NAMALWA (cell line): ENCODE data around the gene ACOT4.
"Not testable (repeated sequence)": the region's sequence is repeated elsewhere in the genome, so short reads cannot be mapped to it uniquely, and the experiment has no call there.

ENCODE experiments used
- DNase-seq: peaks from one replicate; pipeline ENCODE4 v3.0.0-alpha.2; 2015; ENCODE audit warnings: low spot score

Gene ACOT4

DNA sequence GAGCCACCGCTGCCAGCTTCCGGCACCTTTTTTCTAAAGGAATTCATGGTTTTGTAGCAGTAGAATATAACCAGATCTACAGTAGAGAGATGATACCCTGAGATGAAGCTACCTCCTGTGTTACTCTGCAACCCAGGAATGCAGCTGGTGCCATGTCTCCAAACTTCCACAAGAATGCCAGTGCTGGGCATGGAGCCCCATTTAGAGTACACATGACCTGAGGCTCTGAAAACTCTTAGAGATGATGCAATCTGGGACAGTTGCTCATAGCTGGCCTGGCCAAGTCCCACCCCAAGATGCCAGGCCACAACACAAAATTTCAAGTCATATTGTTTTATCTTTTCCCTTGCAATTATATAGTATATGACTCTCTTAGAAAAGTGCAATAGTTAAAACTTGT is 14.5 kb upstream of the ACOT4 start:
- DNase-seq, result not testable (repeated sequence)

DNA sequence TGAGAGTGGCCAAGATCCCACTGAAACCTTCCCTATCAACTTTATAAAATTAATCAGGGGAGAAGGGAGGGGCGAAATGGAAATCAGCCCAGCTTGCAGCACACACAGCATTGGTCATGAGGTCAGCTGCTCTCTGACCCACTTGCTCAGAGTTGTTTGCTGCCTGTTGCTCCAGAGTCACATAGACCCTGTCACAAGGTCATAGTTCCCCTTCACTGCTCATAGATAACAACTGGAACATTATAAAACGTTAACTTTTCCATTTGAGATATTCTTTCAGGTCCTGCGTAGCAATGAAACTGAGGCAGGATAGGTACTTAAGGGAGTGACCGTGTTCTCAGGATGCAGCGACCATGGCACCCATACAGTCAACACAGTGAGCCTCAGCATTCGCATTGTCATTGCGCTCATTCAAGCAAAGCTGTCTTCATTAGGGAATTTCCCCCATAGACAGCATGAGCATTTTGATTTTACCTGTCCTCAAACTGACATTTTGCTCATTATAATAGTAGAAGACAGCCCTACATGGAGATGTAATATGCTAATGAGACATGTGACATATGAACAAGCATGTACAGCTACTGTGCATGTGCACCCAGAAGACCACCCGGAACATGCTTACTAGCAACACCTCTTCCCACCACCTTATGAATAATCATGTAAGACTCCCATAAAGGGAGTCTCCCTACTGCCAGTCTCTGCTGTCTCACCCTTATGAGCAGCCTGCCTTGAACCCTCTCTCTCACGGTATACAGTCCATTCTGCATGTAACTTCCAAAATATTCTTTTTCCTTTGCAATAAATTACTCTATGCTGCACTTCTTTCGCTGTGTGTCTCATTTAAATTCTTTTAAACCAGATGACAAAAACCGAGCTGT is 9.3 kb upstream of the ACOT4 start:
- DNase-seq, result not testable (repeated sequence)

DNA sequence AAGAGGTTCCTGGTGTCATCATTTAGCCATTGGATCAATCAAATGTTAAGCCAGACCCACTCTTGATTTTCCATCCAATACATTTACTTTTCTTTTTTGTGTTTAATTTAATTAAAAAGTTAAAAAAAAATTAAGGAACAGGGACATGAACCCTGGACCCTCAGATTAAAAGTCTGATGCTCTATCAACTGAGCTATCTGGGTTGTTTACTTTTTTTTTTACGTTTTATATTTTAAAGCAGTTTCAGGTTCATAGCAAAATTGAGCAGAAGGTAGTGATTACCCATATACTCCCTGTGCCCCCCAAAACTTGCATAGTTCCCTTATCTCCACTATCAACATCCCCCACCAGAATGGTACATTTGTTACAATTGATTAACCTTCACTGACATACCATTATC is 3.0 kb upstream of the ACOT4 start:
- no peak for DNase-seq

DNA sequence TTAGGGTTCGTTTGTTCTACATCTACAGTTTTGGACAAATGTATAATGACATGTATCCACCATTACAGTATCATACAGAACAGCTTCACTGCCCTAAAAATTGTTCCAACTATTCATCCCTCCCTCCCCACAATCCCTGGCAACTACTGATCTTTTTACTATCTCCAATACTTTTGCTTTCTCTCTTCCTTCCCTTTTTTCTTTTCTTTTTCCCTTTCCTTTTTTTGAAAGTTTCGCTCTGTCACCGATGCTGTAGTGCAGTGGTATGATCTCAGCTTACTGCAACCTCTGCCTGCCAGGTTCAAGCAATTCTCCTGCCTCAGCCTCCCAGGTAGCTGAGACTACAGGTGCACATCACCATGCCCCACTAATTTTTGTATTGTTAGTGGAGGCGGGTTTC is 2.6 kb upstream of the ACOT4 start:
- DNase-seq, result no peak

DNA sequence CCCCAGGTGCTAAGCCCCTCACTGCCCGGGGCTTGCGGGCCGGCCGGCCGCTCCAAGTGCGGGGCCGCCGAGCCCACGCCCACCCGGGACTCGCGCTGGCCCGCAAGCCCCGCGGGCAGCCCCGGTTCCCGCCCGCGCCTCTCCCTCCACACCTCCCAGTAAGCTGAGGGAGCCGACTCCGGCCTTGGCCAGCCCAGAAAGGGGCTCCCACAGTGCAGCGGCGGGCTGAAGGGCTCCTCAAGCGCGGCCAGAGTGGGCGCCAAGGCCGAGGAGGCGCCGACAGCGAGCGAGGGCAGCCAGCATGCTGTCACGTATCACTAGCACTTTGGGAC is 1.0 kb upstream of the ACOT4 start:
- not testable (repeated sequence) for DNase-seq

DNA sequence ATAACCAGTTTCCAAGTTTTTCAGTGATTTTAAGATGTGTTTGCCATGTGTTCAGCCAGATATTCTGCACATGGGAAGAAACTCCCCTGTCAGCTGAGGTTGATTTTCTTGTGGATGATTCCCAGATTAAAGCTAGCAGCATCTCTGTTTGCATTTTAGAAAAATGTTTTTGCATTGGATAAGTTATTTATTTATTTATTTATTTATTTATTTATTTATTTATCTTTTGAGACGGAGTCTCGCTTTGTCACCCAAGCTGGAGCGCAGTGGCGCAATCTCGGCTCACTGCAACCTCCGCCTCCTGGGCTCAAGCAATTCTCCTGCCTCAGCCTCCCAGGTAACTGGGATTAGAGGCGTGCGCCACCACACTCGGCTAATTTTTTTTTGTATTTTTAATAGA is 2.8 kb downstream of the ACOT4 start:
- no peak for DNase-seq

DNA sequence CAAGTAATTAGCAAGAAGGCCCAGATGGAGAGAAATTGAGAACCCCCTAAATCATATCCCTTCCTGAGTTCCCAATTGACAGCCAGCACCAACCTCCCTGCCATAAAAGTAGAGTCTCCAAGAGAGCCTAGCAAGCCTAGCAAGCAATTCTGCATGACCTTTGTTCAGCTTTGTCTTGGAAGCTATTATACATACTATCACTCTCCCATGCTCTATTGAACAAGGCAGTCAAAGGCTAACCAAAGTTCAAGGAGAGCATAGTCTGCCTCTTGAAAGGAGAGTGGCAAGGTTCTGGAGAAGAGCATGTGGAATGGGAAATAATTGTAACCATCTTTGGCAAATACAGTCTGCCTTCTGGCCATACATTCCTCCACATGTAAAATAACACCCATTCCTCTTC is 7.8 kb downstream of the ACOT4 start:
- DNase-seq, result no peak

DNA sequence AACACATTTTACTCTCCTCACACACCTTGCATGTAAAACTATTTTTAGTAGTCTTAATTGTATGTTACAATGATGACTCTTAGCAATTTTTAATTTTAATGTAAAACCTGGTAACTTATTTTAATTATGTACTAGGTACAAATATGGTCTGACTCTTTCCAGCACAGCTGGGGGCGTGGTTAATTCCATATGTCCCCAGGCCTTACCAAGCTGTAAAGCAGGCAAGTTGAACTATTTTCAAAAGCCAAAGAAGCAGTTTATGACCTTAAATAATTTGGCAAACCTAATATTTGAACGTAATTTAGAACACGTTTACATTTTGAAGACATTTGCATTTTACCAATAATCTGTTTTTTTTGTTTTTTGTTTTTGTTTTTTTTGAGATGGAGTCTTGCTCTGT is 11.3 kb downstream of the ACOT4 start:
- DNase-seq, result no peak

DNA sequence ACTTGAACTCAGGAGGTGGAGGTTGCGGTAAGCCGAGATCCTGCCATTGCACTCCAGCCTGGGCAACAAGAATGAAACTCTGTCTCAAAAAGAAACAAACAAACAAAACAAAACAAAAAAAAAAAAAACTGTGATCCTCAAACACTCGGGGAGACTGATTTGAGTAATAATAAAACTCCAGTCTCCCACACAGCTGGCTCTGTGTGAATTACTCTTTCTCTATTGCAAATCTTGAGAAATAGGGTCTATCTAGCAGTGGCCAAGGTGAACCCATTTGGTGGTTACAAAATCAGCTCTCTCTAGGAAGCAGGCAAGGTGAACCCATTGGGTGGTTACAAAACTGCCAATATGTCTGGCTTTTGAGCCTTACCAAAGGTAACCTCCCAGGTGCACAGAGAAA is 14.6 kb downstream of the ACOT4 start:
- DNase-seq, result no peak

DNA sequence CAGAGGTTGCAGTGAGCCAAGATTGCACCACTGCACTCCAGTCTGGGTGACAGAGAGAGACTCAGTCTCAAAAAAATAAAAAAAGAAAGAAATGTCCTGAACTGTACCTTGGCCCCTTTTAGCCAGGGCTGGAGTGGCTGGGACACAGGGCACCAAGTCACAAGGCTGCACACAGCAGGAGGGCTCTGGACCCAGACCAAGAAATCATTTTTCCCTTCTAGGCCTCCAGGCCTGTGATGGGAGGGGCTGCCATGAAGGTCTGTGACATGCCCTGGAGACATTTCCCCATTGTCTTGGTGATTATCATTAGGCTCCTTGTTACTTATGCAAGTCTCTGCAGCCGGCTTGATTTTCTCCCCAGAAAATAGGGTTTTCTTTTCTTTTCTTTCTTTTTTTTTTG is 15.6 kb downstream of the ACOT4 start:
- DNase-seq, result no peak

DNA sequence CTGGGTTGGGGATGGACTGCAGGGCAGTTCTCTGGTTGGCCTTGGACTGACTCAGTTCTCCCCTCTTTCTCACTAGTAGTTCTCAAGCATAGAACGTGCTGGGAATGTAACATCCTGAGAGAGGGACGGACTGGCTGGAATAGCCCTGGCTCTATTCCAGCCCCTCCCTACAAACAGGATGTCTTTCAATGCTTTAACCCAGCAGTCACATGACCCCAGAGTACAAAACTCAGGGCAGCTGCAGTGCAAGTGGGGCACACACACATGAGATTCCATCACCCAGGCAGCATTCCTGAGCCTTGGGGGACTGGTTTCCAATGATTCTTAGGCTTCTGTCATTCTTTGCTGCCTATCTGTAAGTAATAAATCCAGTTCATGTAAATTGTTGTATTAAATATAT is 19.0 kb downstream of the ACOT4 start:
- no peak for DNase-seq

DNA sequence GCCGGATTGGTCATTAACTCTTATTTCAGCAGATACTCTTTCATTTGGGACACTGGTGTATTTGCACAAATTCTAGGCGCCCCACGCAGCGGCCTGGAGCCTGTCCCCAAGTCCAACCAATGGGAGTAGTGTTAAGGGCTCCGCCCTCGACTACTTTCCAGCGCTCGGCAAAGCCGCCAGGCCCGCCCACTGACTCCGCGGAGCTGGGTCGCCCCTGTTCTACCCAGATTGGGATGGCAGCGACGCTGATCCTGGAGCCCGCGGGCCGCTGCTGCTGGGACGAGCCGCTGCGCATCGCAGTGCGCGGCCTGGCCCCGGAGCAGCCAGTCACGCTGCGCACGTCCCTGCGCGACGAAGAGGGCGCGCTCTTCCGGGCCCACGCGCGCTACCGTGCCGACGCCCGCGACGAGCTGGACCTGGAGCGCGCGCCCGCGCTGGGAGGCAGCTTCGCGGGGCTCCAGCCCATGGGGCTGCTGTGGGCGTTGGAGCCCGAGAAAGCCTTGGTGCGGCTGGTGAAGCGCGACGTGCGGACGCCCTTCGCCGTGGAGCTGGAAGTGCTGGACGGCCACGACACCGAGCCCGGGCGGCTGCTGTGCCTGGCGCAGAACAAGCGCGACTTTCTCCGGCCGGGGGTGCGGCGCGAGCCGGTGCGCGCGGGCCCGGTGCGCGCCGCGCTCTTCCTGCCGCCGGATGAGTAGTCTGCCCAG is 20.8 kb downstream of the ACOT4 start, which contains the start of gene ACOT6:
Gene ACOT6, plus strand, starts transcription at position 179 of the 707 bp plus-strand sequence. Its CDS starts 55 bp downstream, at position 234.
- DNase-seq, result no peak

DNA sequence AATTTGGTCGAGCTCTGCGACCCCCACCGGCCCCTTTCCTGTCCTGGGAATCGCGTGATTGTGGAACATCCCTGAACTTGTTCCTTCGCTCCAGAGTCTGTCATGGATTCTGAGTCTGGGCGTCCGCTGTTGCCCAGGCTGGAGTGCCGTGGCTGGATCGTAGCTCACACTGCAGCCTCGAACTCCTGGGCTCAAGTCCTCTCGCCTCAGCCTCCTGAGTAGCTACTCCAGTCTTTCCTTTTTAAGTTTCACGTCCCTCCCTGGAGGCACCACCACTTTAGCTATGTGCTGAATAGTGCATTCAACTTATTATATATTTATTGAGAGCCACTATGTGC is 21.3 kb downstream of the ACOT4 start:
- DNase-seq, result no peak

DNA sequence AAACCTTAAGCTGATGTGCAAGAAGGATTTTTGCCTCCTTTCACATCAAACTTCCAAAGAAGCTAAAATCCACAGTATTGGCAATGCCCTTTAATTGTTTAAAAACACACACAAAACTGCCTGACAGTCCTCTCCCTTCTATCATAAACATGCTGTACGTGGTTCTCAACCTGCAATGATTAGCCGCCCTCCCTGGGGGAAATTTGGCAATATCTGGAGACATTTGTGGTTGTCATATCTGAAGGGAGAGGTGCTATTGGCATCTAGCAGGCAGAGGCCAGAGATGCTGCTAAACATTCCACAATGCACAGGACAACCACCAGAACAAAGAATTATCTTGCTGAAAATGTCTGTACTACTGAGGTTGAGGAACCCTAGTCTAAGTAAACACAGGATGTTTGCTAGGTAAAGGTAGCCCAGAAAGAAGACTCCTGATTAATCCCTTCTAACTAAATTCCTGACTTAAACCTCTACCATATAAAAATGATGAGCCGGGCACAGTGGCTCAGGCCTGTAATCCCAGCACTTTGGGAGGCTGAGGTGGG is 21.8 kb downstream of the ACOT4 start:
- DNase-seq, result no peak

DNA sequence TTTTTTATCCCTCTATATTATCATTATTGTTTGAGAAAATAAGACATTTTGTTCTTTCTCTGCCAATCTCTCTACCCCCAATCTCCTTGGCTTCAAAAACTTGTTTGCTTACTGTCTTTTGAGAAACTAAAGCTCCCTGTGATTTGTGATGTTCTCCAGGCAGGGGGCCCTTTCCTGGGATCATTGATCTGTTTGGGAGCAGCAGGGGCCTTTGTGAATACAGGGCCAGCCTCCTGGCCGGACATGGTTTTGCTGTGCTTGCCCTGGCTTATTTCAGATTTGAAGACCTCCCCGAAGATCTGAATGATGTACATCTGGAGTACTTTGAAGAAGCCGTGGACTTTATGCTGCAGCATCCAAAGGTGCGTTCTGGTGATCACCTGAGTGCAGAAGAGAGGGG is 25.2 kb downstream of the ACOT4 start:
- DNase-seq, result no peak

DNA sequence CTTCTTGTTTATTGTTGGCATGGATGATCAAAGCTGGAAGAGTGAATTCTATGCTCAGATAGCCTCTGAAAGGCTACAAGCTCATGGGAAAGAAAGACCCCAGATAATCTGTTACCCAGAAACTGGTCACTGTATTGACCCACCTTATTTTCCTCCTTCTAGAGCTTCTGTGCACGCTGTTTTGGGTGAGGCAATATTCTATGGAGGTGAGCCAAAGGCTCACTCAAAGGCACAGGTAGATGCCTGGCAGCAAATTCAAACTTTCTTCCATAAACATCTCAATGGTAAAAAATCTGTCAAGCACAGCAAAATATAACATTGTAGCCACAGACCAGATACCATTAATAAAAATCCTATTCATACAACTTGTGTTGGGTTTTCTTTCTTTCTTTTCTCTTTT is 27.9 kb downstream of the ACOT4 start:
- no peak for DNase-seq

DNA sequence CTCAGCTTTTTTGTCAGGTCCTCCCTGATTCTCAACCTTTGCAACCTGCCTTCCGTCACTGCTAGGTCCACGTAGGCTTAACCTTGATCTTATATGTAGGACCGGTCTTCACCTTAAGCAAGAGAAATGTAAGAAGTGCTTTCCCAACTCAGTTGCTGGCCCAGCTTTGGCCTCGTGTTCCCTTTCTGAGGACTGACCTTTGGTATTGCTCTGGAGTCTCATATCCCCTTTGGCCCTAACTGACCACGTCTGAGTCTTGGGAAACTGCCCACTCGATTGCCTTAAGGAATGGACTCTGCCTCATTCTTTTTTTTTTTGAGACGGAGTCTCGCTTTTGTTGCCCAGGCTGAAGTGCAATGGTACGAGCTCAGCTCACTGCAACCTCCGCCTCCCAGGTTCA is 28.6 kb downstream of the ACOT4 start:
- no peak for DNase-seq

DNA sequence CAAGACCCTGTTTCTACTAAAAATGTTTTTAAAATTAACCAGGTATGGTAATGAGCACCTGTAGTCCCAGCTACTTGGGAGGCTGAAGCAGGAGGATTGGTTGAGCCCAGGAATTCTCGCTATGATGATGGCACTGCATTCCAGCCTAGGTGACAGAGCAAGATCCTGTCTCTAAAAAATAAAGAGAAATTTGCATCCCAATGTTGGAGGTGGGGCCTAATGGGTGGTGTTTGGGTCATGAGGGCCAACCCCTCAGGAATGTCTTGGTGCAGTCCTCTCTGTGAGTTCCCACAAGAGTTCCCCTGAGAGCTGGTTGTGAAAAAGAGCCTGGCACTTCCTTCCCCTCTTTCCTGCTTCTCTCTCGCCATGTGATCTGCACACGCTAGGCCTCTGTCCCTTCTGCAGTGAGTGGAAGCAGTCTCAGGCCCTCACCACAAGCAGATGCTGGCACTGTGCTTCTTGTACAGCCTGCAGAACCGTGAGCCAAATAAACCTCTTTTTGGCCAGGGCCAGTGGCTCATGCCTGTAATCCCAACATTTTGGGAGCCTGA is 31.9 kb downstream of the ACOT4 start:
- no peak for DNase-seq

DNA sequence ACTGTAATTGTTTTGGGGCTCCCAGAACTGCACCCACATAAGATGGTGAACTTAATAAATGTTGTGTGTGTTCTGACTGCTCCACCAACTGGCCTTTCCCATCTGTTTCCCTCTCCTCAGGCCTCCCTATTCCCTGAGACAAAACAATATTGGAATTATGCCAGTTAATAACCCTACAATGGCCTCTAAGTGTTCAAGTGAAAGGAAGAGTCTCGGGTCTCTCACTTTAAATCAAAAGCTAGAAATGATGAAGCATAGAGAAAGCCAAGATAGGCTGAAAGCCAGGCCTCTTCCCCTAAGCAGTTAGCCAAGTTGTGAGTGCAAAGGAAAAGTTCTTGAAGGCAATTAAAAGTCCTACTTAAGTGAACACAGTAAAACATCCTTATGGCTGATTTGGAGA is 34.0 kb downstream of the ACOT4 start:
- DNase-seq, result no peak

DNA sequence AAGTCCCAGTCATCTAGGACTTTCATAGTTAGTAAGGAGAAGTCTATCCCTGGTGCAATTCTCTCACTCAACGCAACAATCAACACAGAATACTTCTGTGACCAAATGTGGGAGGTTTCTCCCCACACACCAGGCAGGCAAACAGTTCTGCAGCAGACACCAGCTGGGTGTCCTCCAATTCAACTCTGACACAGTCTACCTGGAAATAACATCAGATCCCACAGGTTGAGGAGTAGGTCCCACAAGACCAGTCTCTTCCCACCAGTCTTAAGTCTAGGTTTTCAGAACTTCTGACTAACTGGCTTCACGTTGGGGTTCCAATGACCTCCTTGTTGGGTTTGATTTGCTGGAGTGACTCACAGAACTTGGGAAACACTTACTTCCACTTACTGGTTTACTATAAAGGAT is 35.5 kb downstream of the ACOT4 start:
- DNase-seq, result no peak

DNA sequence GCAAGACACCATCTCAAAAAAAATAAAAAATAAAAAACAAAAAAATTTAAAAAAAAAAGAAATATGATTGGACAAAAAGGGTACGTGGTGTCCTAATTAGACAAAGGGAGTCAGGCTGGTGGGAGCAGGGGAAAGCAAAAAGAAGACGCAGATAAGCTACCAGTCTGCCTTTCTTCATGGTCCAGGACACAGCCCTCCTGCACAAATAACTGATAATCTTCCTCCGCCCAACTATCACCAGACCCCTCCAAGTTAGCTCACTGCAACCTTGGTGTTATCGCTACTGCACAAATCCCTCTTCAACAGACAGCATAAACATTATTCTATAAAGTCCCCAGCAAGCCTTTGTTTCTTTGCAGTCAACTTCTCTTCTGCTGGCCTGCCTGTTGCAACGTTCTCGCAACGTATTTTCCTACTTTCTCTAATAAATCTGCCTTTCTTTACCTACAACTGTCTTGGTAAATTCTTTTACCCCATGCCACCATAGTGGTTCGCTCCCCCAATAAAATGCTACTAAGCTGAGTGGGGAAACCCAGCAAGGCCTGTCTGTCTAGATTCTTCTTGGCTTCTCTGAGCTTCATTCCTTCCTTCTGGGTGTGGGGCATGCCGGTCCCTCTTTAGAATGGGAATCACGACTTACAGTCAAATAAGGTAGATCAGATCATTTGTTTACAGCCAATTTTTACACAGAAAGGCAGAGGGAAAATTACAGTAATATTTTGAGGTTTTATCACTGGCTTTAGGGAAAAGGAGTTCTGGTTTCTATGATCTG is 38.5 kb downstream of the ACOT4 start:
- no peak for DNase-seq
